GM08714 (cell line): ENCODE results near the gene SPACDR.
A peak's percentile ranks its signal among the peaks of the same experiment; 100 is the strongest.

ENCODE experiments used
- H3K4me3 ChIP-seq: fragments of 200-500 bp; sonication (Bioruptor generic); 2 replicates; pipeline ENCODE4 v1.5.1; 2014; ENCODE audit warnings: mild to moderate bottlenecking, low read length, inconsistent platforms
- ZNF274 ChIP-seq: IDR thresholded peaks from 2 replicates; pipeline ENCODE4 v1.6.1; 2012; ENCODE audit warnings: mild to moderate bottlenecking, low read depth, low read length

Gene SPACDR

GRCh38 chr7:100428967-100429636 is 35.0 kb downstream of the SPACDR start:
- H3K4me3 ChIP-seq: peak overlapping the region; percentile 71
- no peak for TF ChIP-seq ZNF274

GRCh38 chr7:100428199-100428966 is 35.7 kb downstream of the SPACDR start, which contains the start of gene ZCWPW1:
ZCWPW1 (minus strand) TSS chr7:100428703; CDS start chr7:100420649, 8,054 bp downstream.
- TF ChIP-seq ZNF274: no peak
- H3K4me3 ChIP-seq: peak within 1 kb of the TSS; percentile 71

DNA sequence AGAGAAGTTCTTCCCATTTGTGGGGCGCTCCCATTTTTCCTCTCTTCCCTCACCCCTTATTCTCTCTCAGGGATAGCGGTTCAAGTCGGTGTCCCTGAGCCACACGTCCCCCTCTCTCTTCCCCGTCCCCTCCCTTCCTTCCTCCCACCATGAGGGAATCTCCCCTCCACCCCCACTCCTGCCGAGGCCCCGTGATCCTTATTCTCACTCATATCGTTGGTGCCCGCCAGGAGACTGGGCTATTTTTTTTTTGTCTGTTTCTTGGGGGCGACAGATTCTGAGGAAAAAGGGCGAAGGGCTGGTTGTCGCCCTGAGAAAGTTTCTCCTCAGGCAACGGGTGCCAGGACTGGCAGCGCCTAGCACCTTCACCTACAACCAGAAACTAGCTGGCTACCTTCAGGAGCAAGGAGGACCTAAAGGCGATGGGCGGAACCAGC is 36.3 kb downstream of the SPACDR start:
- TF ChIP-seq ZNF274: no peak
- peak overlapping the region; percentile 1; the same call in 1 of the 2 replicates for H3K4me3 ChIP-seq

GRCh38 chr7:100426516-100426915 is 37.5 kb downstream of the SPACDR start:
- no peak overlapping the region for H3K4me3 ChIP-seq
- no peak for TF ChIP-seq ZNF274

DNA sequence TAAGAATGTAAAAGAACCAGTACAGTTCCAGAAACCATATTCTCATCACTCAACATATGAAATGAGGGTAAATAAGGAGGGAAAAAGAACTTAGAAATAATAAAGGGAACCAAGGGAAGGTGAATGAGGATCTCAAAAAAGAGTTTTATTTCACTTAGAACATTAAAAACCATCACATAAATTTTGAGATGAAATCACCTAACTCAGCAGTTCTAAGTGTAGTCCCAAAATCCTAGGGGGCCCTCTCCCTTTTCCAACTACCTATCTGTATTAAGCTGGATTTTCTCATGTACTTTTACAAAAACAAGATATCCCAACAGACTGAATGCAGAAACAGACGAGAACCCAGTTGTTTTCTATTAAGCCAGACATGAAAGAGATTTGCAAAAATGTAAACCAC is 38.7 kb downstream of the SPACDR start:
- no peak overlapping the region for H3K4me3 ChIP-seq
- TF ChIP-seq ZNF274: no peak

- H3K4me3 ChIP-seq: no peak overlapping the region
- no peak for TF ChIP-seq ZNF274
Measured at GRCh38 chr7:100423315-100423714, 40.7 kb downstream of the SPACDR start.

DNA sequence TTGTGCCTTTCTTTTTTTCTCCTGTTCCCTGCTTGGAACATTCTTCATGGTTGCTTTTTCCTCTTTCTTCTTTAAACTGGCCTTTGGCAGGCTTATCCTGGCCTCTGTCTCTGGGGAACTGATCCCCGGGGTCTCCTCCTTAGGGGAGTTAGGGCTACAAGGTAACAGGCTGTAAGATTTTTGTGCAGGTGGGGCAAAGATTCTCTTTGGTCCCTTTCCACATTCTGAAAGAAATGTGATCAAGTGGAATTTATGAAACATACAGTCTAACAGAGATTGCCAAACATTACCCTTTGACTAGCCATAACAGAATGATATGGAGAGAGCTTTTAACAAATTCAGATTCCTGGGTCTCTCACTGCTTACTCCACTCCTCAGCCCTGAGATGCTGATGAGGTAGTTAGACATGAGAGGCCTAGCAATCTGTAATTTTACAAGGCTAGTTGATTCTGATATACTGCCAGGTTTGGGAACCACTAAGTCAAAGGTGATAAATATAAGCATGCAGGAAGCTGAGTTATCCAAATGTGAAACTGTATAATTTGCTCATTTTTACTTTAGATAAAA is 44.3 kb downstream of the SPACDR start:
- TF ChIP-seq ZNF274: no peak
- no peak overlapping the region; the same call in 1 of the 2 replicates for H3K4me3 ChIP-seq

- no peak overlapping the region for H3K4me3 ChIP-seq
Measured at GRCh38 chr7:100418930-100419659, 45.0 kb downstream of the SPACDR start.

GRCh38 chr7:100415448-100415847 is 48.6 kb downstream of the SPACDR start:
- no peak overlapping the region for H3K4me3 ChIP-seq
- no peak for TF ChIP-seq ZNF274

More at GRCh38 chr7:100418930-100419659, 45.0 kb downstream of the SPACDR start:
- TF ChIP-seq ZNF274: no peak

GRCh38 chr7:100413889-100414288 is 50.2 kb downstream of the SPACDR start:
- no peak for TF ChIP-seq ZNF274
- H3K4me3 ChIP-seq: peak overlapping the region; percentile 48; the same call in 1 of the 2 replicates

DNA sequence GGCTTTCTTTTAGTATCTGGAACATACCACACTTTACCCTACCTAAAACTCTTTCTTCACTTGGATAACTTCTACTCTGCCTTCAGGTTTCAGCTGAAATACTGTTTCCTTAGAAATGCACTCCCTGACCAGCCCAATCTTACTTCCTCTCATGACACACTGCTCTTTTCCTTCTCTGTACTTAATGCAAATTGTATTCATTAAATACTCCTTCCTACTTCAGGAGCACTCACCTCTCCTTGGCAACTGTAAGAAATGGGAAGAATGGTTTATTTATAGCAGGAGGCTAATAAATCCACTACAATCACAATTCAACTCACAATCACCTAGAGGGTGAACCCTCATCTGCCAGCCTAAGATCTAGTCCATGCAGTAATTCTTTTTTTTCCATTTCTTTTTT is 50.7 kb downstream of the SPACDR start:
- no peak for TF ChIP-seq ZNF274
- H3K4me3 ChIP-seq: peak overlapping the region; percentile 48; the same call in 1 of the 2 replicates

- H3K4me3 ChIP-seq: no peak overlapping the region
- TF ChIP-seq ZNF274: no peak
Measured at GRCh38 chr7:100411101-100411500, 53.0 kb downstream of the SPACDR start.

DNA sequence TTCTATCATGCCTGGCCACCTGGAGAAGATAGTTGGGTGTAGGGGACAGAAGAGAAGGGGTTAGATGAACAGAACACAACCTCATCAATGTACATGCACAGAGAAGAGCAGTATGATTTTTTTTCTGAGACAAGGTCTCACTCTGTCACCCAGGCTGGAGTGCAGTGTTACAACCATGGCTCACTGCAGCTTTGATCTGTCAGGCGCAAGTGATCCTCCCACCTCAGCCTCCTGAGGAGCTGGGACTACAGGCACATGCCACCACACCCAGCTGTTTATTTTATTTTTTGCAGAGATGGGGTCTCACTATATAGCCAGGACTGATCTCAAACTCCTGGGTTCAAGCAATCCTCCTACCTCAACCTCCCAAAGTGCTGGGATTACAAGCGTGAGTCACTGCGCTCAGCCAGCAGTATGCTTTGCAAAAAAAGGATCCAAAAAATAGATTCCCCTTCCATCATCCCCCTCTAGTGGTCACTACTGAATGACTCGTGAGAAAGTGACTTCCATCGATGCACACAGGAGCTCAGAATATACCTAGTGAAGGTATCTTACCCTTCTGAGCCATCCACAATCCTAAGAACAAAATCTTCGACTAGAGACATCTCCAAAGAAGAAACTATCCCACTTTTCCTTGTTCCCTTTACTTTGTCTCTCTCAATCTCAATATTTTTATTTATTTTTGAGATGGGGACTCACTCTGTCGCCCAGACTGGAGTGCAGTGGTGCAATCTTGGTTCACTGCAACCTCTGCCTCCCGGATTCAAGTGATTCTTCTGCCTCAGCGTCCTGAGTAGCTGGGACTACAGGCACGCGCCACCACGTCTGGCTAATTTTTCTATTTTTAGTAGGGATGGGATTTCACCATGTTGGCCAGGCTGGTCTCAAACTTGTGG is 56.5 kb downstream of the SPACDR start:
- no peak overlapping the region for H3K4me3 ChIP-seq
- no peak for TF ChIP-seq ZNF274

GRCh38 chr7:100406767-100407166 is 57.3 kb downstream of the SPACDR start:
- H3K4me3 ChIP-seq: no peak overlapping the region
- TF ChIP-seq ZNF274: no peak
